BJ (cell line): ENCODE data around the gene TTLL13. TPM values are rescaled to one million over a fixed set of nuclear protein-coding genes. Genes with fewer than 3 reads are reported as not detected.
A peak's percentile ranks its signal among the peaks of the same experiment; 100 is the strongest.
"Not testable (repeated sequence)": the region's sequence is repeated elsewhere in the genome, so short reads cannot be mapped to it uniquely, and the experiment has no call there.

Experiments used
- CTCF ChIA-PET: fragments of 350-600 bp; formaldehyde crosslinking; extraction: SDS; loops from one replicate; lab custom pipeline; 2021; ENCODE audit warnings: antibody characterized with exemption, inconsistent platforms; lab: Yijun Ruan, JAX
- POLR2A ChIA-PET: fragments of 300-600 bp; sonication (Branson Sonifier 250); formaldehyde crosslinking; extraction: SDS; loops from one replicate; lab custom pipeline; 2021; ENCODE audit warnings: antibody characterized with exemption; lab: Charles Lee
- DNase-seq: peaks from one replicate; pipeline ENCODE4 v3.0.0-alpha.2; 2011; ENCODE audit warnings: low read depth
- H3K27me3 ChIP-seq: 2 replicates; pipeline ENCODE4 v1.6.0; 2011; ENCODE audit warnings: low read length; ENCODE audit not compliant: control insufficient read depth, insufficient read depth
- H3K36me3 ChIP-seq: 2 replicates; pipeline ENCODE4 v1.5.1; 2011; ENCODE audit warnings: low read length; ENCODE audit not compliant: control insufficient read depth, insufficient read depth
- H3K4me3 ChIP-seq: 2 replicates; pipeline ENCODE4 v1.5.1; 2011; ENCODE audit warnings: low read depth, mild to moderate bottlenecking, control low read depth, low read length
- polyA plus RNA-seq: library from polyadenylated mRNA; depleted of rRNA; stranded (reverse); fragments of >200 nt; gene quantifications from 2 replicates; pipeline ENCODE4 v1.2.3, GENCODE V29; 2011
- TF ChIP-seq, protein P1 (sequence below): IDR thresholded peaks from 2 replicates; pipeline ENCODE4 v1.5.1; 2011; ENCODE audit warnings: low read depth, mild to moderate bottlenecking, control low read depth, inconsistent platforms, low read length, moderate library complexity; ENCODE audit not compliant: insufficient read depth

Gene TTLL13
- polyA plus RNA-seq, 1 experiment = 0.05 TPM

DNA sequence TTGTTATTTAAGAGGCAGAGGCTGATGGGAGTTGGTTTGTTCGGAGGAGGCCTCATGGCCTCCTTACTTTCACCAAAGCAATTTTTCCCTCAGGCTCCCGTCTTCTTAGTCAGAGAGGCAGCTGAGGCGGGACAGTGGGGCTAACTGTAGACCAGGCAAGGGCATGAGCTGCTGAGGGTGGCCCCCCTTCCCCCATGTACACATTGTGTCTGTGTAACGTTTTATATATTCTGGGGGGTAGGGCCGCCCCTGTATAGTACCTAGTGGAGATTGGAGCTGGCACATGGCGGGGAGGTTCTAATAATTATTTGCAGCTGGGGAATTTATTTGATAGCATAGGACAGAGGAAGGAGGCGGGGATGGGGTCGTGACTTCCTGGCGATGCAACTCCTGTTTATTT is 51.2 kb downstream of the TTLL13 start:
- TF ChIP-seq, protein P1, sequence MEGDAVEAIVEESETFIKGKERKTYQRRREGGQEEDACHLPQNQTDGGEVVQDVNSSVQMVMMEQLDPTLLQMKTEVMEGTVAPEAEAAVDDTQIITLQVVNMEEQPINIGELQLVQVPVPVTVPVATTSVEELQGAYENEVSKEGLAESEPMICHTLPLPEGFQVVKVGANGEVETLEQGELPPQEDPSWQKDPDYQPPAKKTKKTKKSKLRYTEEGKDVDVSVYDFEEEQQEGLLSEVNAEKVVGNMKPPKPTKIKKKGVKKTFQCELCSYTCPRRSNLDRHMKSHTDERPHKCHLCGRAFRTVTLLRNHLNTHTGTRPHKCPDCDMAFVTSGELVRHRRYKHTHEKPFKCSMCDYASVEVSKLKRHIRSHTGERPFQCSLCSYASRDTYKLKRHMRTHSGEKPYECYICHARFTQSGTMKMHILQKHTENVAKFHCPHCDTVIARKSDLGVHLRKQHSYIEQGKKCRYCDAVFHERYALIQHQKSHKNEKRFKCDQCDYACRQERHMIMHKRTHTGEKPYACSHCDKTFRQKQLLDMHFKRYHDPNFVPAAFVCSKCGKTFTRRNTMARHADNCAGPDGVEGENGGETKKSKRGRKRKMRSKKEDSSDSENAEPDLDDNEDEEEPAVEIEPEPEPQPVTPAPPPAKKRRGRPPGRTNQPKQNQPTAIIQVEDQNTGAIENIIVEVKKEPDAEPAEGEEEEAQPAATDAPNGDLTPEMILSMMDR = no peak

DNA sequence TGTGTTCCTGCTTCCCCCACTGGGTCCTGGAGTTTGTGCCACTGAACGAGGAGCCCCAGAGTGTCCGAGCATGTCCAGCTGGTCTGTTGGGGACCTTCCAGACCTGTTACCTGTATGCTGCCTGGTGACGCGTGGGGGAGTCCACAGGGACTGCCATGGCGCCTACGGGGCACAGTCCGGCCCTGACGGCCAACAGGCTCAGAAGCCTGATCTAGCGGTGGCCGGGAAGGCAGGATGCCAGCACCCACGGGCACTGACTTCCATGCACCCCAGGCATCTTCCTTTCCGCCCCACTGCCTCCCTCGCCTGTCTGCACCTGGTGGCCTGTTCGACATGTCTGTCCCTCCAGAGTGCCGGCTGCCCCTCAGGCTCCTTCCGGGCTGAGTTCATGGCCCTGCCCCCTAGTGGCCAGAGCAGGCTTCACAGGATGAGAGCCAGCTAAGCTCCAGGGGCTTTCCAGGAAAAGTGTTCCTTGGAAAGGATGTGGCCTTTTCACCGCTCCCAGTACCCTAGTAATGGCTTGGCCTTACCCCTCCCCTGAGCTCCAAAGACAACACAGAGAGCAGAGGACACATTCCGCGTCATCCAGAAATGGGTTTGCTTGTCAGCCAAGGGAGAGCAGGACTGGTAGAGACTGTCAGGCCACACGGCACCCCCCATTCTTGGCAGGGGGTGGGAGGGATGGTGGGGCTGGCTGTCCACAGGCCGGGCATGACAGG is 51.8 kb downstream of the TTLL13 start:
- Histone ChIP-seq H3K4me3 (no peak overlapping the region), H3K36me3 (no peaks in the 10 kb centered on the region), H3K27me3 (no peaks in the 10 kb centered on the region)
- POLR2A ChIA-PET = no interaction called here
- CTCF ChIA-PET = interaction anchor here (0.6 to 2.9 kb wide), 20 partner anchors 8 to 248 kb away, joined by 3 to 22 read pairs (median 4); no protein-coding TSS in a partner anchor
- TF ChIP-seq, protein P1 = peak; percentile 90
- no peak for DNase-seq

More for the DNA sequence above, 51.2 kb downstream of the TTLL13 start:
- no peaks in the 10 kb centered on the region for H3K36me3 ChIP-seq
- no peak for DNase-seq
- ChIA-PET POLR2A (no interaction called here), CTCF (interaction anchor here (0.6 to 2.9 kb wide), 14 partner anchors 9 to 249 kb away, joined by 3 to 22 read pairs (median 5); no protein-coding TSS in a partner anchor)
- H3K4me3 ChIP-seq = no peak overlapping the region
- H3K27me3 ChIP-seq = no peaks in the 10 kb centered on the region

DNA sequence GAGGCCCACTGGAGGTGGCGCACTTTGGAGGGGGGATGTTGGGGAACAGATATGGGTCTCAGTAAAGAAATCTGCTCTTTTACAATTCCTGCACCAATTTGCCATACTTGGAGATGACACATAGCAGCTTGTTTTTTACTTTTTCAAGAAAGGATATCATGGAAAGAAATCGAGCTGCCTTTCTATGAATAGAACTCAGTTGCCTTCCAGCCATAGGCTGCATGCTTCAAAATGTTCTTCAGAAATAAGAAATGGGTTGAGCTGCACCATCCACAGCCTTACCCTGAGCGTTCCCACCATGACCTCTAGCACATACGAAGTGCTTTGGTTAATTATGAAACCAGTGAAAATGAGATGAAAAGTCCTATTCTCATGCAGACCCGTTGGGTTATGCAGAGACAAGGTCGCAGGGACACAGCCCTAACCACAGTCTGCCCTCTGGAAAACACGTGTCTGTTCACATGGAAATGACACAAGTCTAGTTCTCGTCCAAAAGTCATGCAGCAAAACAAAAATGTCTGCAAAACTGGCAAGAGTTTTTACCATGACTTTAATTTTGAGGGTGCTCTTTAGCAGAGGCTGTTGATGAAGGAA is 52.4 kb downstream of the TTLL13 start:
- no peaks in the 10 kb centered on the region for H3K36me3 ChIP-seq
- TF ChIP-seq, protein P1 = no peak
- ChIA-PET CTCF (interaction anchor here (0.6 to 2.9 kb wide), 15 partner anchors 8 to 247 kb away, joined by 3 to 22 read pairs (median 4); no protein-coding TSS in a partner anchor), POLR2A (no interaction called here)
- DNase-seq = no peak
- no peaks in the 10 kb centered on the region for H3K27me3 ChIP-seq
- H3K4me3 ChIP-seq = no peak overlapping the region

DNA sequence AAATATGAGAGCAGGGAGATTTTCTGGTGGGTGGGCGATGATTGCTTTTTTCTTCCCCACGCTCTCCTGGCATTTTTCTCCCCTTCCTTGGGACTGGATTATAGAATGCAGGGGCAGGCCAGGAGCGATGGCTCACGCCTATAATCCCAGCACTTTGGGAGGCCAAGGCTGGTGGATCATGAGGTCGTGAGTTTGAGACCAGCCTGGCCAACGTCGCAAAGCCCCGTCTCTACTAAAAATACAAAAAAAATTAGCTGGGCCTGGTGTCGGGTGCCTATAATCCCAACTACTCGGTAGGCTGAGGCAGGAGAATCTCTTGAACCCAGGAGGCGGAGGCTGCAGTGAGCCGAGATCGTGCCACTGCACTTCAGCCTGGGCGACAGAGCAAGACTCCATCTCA is 56.0 kb downstream of the TTLL13 start:
- POLR2A ChIA-PET, DNase-seq, H3K27me3 ChIP-seq, H3K4me3 ChIP-seq, H3K36me3 ChIP-seq: not testable (repeated sequence)
- CTCF ChIA-PET = interaction anchor here (1.2 to 5.4 kb wide), 4 partner anchors 13 to 177 kb away, joined by 3 to 39 read pairs (median 26); no protein-coding TSS in a partner anchor

DNA sequence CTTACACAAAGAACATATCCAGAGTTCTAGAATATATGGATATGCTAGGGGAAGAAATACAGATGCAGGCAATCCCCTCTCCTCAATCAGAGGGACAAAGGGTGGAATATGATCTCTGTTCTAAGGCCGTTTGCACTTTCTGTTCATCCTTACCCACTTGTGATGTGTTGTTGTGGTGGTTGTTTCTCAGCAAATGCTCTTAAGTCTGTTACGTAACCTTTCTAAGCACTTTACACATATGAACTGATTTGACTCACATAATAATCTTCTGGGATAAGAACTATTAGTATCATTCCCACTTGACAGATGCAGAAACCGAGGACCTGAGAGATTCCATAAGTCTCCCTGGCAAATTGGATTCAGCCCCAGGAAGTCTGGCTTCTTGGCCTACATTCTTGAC is 56.6 kb downstream of the TTLL13 start:
- ChIA-PET CTCF (interaction anchor here (1.2 to 5.4 kb wide), 5 partner anchors 9 to 176 kb away, joined by 3 to 39 read pairs (median 14); no protein-coding TSS in a partner anchor), POLR2A (no interaction called here)
- TF ChIP-seq, protein P1 = no peak
- no peaks in the 10 kb centered on the region for H3K27me3 ChIP-seq
- no peak for DNase-seq
- no peaks in the 10 kb centered on the region for H3K36me3 ChIP-seq
- no peak overlapping the region for H3K4me3 ChIP-seq
